Mesenchymal stem cell (in vitro differentiated cells and primary cell): ENCODE data around the gene ANKRD12.

Experiments used
- DNase-seq: peaks from one replicate; pipeline ENCODE4 v3.0.0-alpha.2; 2013
- H2AFZ ChIP-seq: one replicate; pipeline ENCODE4 v1.6.1; 2013; ENCODE audit warnings: low read depth, mild to moderate bottlenecking, control low read depth, inconsistent platforms, low read length, moderate library complexity
- H2AK5ac ChIP-seq: 2 replicates; pipeline ENCODE4 v1.6.1; 2013; ENCODE audit warnings: low read length, moderate library complexity, mild to moderate bottlenecking, inconsistent platforms; ENCODE audit not compliant: severe bottlenecking
- H2BK120ac ChIP-seq: one replicate; pipeline ENCODE4 v1.6.1; 2013; ENCODE audit warnings: low read depth, mild to moderate bottlenecking, inconsistent platforms, low read length, moderate library complexity
- H2BK12ac ChIP-seq, 2 experiments: one replicate each; pipeline ENCODE4 v1.6.1; 2013; ENCODE audit warnings: inconsistent platforms in 2 of 2, low read length in 2 of 2, mild to moderate bottlenecking in 2 of 2, moderate library complexity in 2 of 2, control low read depth in 1 of 2
- H2BK15ac ChIP-seq: one replicate; pipeline ENCODE4 v1.6.1; 2013; ENCODE audit warnings: mild to moderate bottlenecking, low read depth, inconsistent platforms; ENCODE audit not compliant: poor library complexity, severe bottlenecking
- H2BK5ac ChIP-seq: 2 replicates; pipeline ENCODE4 v1.6.1; 2013; ENCODE audit warnings: low read depth, mild to moderate bottlenecking, low read length, control low read depth, inconsistent platforms; ENCODE audit not compliant: poor library complexity, severe bottlenecking
- H3K14ac ChIP-seq, 2 experiments: one replicate each; pipeline ENCODE4 v1.6.1; 2013; ENCODE audit warnings: inconsistent platforms in 2 of 2, low read length in 2 of 2, control low read depth in 1 of 2, mild to moderate bottlenecking in 1 of 2, moderate library complexity in 1 of 2
- H3K18ac ChIP-seq, 2 experiments: one replicate each; pipeline ENCODE4 v1.6.1; 2013; ENCODE audit warnings: inconsistent platforms in 2 of 2, low read length in 2 of 2, control low read depth in 1 of 2, low read depth in 1 of 2, mild to moderate bottlenecking in 1 of 2
- H3K23ac ChIP-seq, 2 experiments: one replicate each; pipeline ENCODE4 v1.6.1; 2013; ENCODE audit warnings: inconsistent platforms in 2 of 2, low read length in 2 of 2, mild to moderate bottlenecking in 2 of 2, moderate library complexity in 2 of 2, control low read depth in 1 of 2
- H3K27ac ChIP-seq: 2 replicates; pipeline ENCODE4 v1.5.1; 2013; ENCODE audit warnings: mild to moderate bottlenecking, moderate library complexity, low read length, control low read depth, inconsistent platforms; ENCODE audit not compliant: poor library complexity, severe bottlenecking
- H3K27me3 ChIP-seq, 2 experiments: 2 replicates each; pipeline versions ENCODE4 v1.6.1 to v1.7.0; 2013; ENCODE audit warnings: low read length in 2 of 2, mild to moderate bottlenecking in 2 of 2, moderate library complexity in 2 of 2, control low read depth in 1 of 2, inconsistent platforms in 1 of 2; ENCODE audit not compliant: control insufficient read depth in 1 of 2, insufficient read depth in 1 of 2
- H3K36me3 ChIP-seq, 2 experiments: 2 replicates each; pipeline versions ENCODE4 v1.6.1 to v1.7.0; 2013; ENCODE audit warnings: low read length in 2 of 2, control low read depth in 1 of 2, inconsistent platforms in 1 of 2, low read depth in 1 of 2, mild to moderate bottlenecking in 1 of 2; ENCODE audit not compliant: insufficient read depth in 2 of 2, control insufficient read depth in 1 of 2
- H3K4ac ChIP-seq, 2 experiments: one replicate each; pipeline ENCODE4 v1.6.1; 2013; ENCODE audit warnings: inconsistent platforms in 2 of 2, low read length in 2 of 2, mild to moderate bottlenecking in 2 of 2, moderate library complexity in 2 of 2, control low read depth in 1 of 2, low read depth in 1 of 2
- H3K4me1 ChIP-seq: 2 replicates; pipeline ENCODE4 v1.6.1; 2013; ENCODE audit warnings: low read depth, low read length, control low read depth; ENCODE audit not compliant: control insufficient read depth, insufficient read depth
- H3K4me2 ChIP-seq: 2 replicates; pipeline ENCODE4 v1.6.1; 2013; ENCODE audit warnings: low read length, mild to moderate bottlenecking, inconsistent platforms; ENCODE audit not compliant: poor library complexity, severe bottlenecking
- H3K4me3 ChIP-seq, 2 experiments: 2 replicates each; pipeline versions ENCODE4 v1.5.1 to v1.7.0; 2013; ENCODE audit warnings: low read length in 2 of 2, mild to moderate bottlenecking in 2 of 2, control low read depth in 1 of 2, low read depth in 1 of 2; ENCODE audit not compliant: insufficient read depth in 1 of 2
- H3K79me1 ChIP-seq: replicated peaks from 2 replicates; pipeline ENCODE4 v1.6.1; 2013; ENCODE audit warnings: mild to moderate bottlenecking, control low read depth, low read length, inconsistent platforms; ENCODE audit not compliant: poor library complexity, severe bottlenecking
- H3K9ac ChIP-seq: 2 replicates; pipeline ENCODE4 v1.7.0; 2013; ENCODE audit warnings: mild to moderate bottlenecking, low read length, moderate library complexity
- H3K9me3 ChIP-seq: 2 replicates; pipeline ENCODE4 v1.7.0; 2013; ENCODE audit warnings: mild to moderate bottlenecking, low read length; ENCODE audit not compliant: control insufficient read depth
- H4K8ac ChIP-seq: one replicate; pipeline ENCODE4 v1.6.1; 2013; ENCODE audit warnings: inconsistent platforms, mild to moderate bottlenecking, low read length, moderate library complexity
- H4K91ac ChIP-seq: one replicate; pipeline ENCODE4 v1.6.1; 2013; ENCODE audit warnings: mild to moderate bottlenecking, low read length, inconsistent platforms
- WGBS: methylation state at CpG from one replicate; pipeline ENCODE4 v1.1.7; 2013; ENCODE audit warnings: mixed read lengths; 5-methylcytosine and 5-hydroxymethylcytosine counted together

The ANKRD12 gene

GRCh38 chr18:9106800-9107584 is 29.6 kb upstream of the ANKRD12 start:
- H2BK5ac ChIP-seq = no peak overlapping the region
- no peak overlapping the region for H3K4me2 ChIP-seq
- H4K91ac ChIP-seq = no peak overlapping the region
- no peak overlapping the region for H2AFZ ChIP-seq
- peaks cover 4% of the 10 kb centered on the region for H3K4me1 ChIP-seq
- no peak overlapping the region for H2BK15ac ChIP-seq
- no peak overlapping the region for H2BK12ac ChIP-seq
- H3K36me3 ChIP-seq = peaks cover 5 to 8% of the 10 kb centered on the region in 2 experiments
- H3K23ac ChIP-seq = no peak overlapping the region
- no peaks in the 10 kb centered on the region for H3K9me3 ChIP-seq
- no peak overlapping the region for H3K4ac ChIP-seq
- H3K4me3 ChIP-seq = peak overlapping the region in 1 of 2 experiments; percentile 97
- H3K27me3 ChIP-seq = no peaks in the 10 kb centered on the region
- no peak overlapping the region for H3K14ac ChIP-seq
- 73% methylated on average over 3 of the region's 4 CpGs for WGBS
- peak overlapping the region; percentile 98 for H3K9ac ChIP-seq
- DNase-seq = peak; percentile 6
- no peaks in the 10 kb centered on the region for H3K79me1 ChIP-seq
- no peak overlapping the region for H2AK5ac ChIP-seq
- no peak overlapping the region for H3K27ac ChIP-seq
- no peak overlapping the region for H2BK120ac ChIP-seq
- no peak overlapping the region for H4K8ac ChIP-seq
- no peak overlapping the region for H3K18ac ChIP-seq

GRCh38 chr18:9108911-9109310 is 27.7 kb upstream of the ANKRD12 start:
- no peak overlapping the region for H3K14ac ChIP-seq
- H3K18ac ChIP-seq = no peak overlapping the region
- H3K4ac ChIP-seq = no peak overlapping the region
- no peak for DNase-seq
- H2BK12ac ChIP-seq = no peak overlapping the region
- peak overlapping the region; percentile 79 for H3K9ac ChIP-seq
- no peak overlapping the region for H4K8ac ChIP-seq
- no peak overlapping the region for H3K4me2 ChIP-seq
- H2AFZ ChIP-seq = no peak overlapping the region
- no peak overlapping the region for H3K23ac ChIP-seq
- no peak overlapping the region for H4K91ac ChIP-seq
- H3K4me1 ChIP-seq = peaks cover 7% of the 10 kb centered on the region
- H3K9me3 ChIP-seq = no peaks in the 10 kb centered on the region
- no peak overlapping the region for H3K27ac ChIP-seq
- H3K4me3 ChIP-seq = peak overlapping the region in 1 of 2 experiments; percentile 57
- 75% methylated on average over 2 of the region's 2 CpGs for WGBS
- no peaks in the 10 kb centered on the region for H3K27me3 ChIP-seq
- H2BK15ac ChIP-seq = no peak overlapping the region
- peaks cover 7 to 13% of the 10 kb centered on the region in 2 experiments for H3K36me3 ChIP-seq
- H2BK120ac ChIP-seq = no peak overlapping the region
- no peaks in the 10 kb centered on the region for H3K79me1 ChIP-seq
- peak overlapping the region; percentile 66 for H2AK5ac ChIP-seq
- no peak overlapping the region for H2BK5ac ChIP-seq

GRCh38 chr18:9109523-9109922 is 27.1 kb upstream of the ANKRD12 start:
- Histone ChIP-seq H3K4me2 (no peak overlapping the region), H3K4ac (no peak overlapping the region), H2BK15ac (no peak overlapping the region), H4K91ac (no peak overlapping the region), H3K4me1 (peaks cover 7% of the 10 kb centered on the region), H3K27ac (no peak overlapping the region), H2AK5ac (no peak overlapping the region), H3K18ac (no peak overlapping the region), H3K9me3 (no peaks in the 10 kb centered on the region), H3K79me1 (no peaks in the 10 kb centered on the region), H3K27me3 (no peaks in the 10 kb centered on the region), H3K23ac (no peak overlapping the region), H2BK5ac (no peak overlapping the region), H3K36me3 (peaks cover 7 to 13% of the 10 kb centered on the region in 2 experiments), H2AFZ (no peak overlapping the region), H3K4me3 (peak overlapping the region in 1 of 2 experiments; percentile 57), H2BK12ac (no peak overlapping the region), H3K14ac (no peak overlapping the region), H3K9ac (peak overlapping the region; percentile 79), H4K8ac (no peak overlapping the region), H2BK120ac (no peak overlapping the region)
- DNase-seq = peak; percentile 66
- 69% methylated on average over 4 of the region's 4 CpGs for WGBS

- Histone ChIP-seq H2BK12ac (peak overlapping the region in 1 of 2 experiments; percentile 63), H4K91ac (no peak overlapping the region), H3K9me3 (no peaks in the 10 kb centered on the region), H2BK15ac (no peak overlapping the region), H3K4me3 (no peak overlapping the region), H2BK5ac (no peak overlapping the region), H2AK5ac (no peak overlapping the region), H3K18ac (peak overlapping the region in 1 of 2 experiments; percentile 11), H3K36me3 (peaks cover 7 to 9% of the 10 kb centered on the region in 2 experiments), H3K4me2 (no peak overlapping the region), H3K27ac (no peak overlapping the region), H3K14ac (no peak overlapping the region), H3K79me1 (no peaks in the 10 kb centered on the region), H3K4ac (peak overlapping the region in 1 of 2 experiments; percentile 75), H3K23ac (no peak overlapping the region), H4K8ac (no peak overlapping the region), H2AFZ (no peak overlapping the region), H2BK120ac (no peak overlapping the region), H3K4me1 (peaks cover 12% of the 10 kb centered on the region), H3K27me3 (no peaks in the 10 kb centered on the region), H3K9ac (peak overlapping the region; percentile 34)
- 84% methylated on average over 6 of the region's 7 CpGs for WGBS
- DNase-seq = no peak
Measured at GRCh38 chr18:9113468-9114149, 23.0 kb upstream of the ANKRD12 start.
